Activated T-cell treated with anti-CD3 and anti-CD28 coated beads, Interleukin-2, amount 50 U/mL, for 4 hours (primary cell): ENCODE results near the gene TSPAN5. TPM values are rescaled to one million over a fixed set of nuclear protein-coding genes. Genes with fewer than 3 reads are reported as not detected.
"Not testable (repeated sequence)": the region's sequence is repeated elsewhere in the genome, so short reads cannot be mapped to it uniquely, and the experiment has no call there.

ENCODE experiments used
- ATAC-seq, 2 donors: fragments of 200-7000 bp; cut with Tn5 transposase; one replicate each; pipeline ENCODE4 v1.10.0; 2021
- DNase-seq: peaks from one replicate; pipeline ENCODE4 v3.0.0-alpha.2; 2020
- H3K27me3 Mint-ChIP-seq: one replicate; pipeline ENCODE4 v1.8.0; 2021; ENCODE audit warnings: low read depth, mixed read lengths
- H3K36me3 Mint-ChIP-seq: one replicate; pipeline ENCODE4 v1.8.0; 2022; ENCODE audit warnings: mixed read lengths; ENCODE audit not compliant: insufficient read depth
- H3K4me1 Mint-ChIP-seq: one replicate; pipeline ENCODE4 v1.8.0; 2021; ENCODE audit warnings: low read depth, mixed read lengths
- H3K4me3 Mint-ChIP-seq: one replicate; pipeline ENCODE4 v1.8.0; 2021; ENCODE audit warnings: mild to moderate bottlenecking, moderate library complexity, mixed read lengths
- H3K9me3 Mint-ChIP-seq: one replicate; pipeline ENCODE4 v1.8.0; 2021; ENCODE audit warnings: mixed read lengths
- total RNA-seq, 3 donors: library from RNA; stranded (reverse); gene quantifications; one replicate each; pipeline ENCODE4 v1.2.1, GENCODE V29; 2021

TSPAN5 gene
- total RNA-seq, 3 donors from 2014 or later: 22.8 to 26.8 (median 23.8) TPM

DNA sequence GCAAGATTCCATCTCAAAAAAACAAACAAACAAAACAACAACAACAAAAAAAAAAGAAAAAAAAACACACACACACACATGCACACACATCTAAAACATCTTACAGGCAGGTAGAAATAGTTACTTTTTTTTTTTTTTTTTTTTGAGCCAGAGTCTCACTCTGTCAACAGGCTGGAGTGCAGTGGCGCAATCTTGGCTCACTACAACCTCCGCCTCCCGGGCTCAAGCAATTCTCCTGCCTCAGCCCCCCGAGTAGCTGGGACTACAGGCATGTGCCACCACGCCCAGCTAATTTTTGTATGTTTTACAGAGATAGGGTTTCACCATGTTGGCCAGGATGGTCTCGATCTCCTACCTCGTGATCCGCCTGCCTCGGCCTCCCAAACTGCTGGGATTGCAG lies 201.0 kb downstream of the TSPAN5 start:
- Mint-ChIP-seq H3K9me3 (peaks cover 11% of the 10 kb centered on the region), H3K4me1 (peaks cover 11% of the 10 kb centered on the region)
- not testable (repeated sequence) for H3K36me3 Mint-ChIP-seq, H3K27me3 Mint-ChIP-seq, ATAC-seq, H3K4me3 Mint-ChIP-seq, DNase-seq

DNA sequence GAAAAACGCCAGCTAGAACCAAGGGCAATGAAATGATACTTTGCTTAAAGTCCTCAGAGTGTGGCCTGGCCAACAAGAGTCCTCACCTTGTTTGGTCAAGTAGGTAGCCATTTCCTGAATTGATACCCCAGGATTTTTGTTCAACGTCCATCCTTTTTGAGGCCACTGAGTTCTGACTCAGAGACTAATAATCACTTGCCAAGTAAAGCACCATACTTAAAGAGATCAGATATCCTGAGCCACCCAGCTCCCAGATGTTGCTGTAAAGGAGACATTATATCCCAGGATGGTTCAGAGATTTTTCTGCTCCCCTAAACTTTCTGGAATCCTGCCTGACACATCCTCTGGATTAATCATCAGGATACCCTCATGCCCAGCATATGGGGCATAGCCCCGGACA lies 206.3 kb downstream of the TSPAN5 start:
- no peak for ATAC-seq
- no peaks in the 10 kb centered on the region for H3K27me3 Mint-ChIP-seq
- H3K36me3 Mint-ChIP-seq: peaks cover 3% of the 10 kb centered on the region
- H3K4me3 Mint-ChIP-seq: no peak overlapping the region
- no peak for DNase-seq
- H3K9me3 Mint-ChIP-seq: peaks cover 9% of the 10 kb centered on the region
- peaks cover 33% of the 10 kb centered on the region for H3K4me1 Mint-ChIP-seq

DNA sequence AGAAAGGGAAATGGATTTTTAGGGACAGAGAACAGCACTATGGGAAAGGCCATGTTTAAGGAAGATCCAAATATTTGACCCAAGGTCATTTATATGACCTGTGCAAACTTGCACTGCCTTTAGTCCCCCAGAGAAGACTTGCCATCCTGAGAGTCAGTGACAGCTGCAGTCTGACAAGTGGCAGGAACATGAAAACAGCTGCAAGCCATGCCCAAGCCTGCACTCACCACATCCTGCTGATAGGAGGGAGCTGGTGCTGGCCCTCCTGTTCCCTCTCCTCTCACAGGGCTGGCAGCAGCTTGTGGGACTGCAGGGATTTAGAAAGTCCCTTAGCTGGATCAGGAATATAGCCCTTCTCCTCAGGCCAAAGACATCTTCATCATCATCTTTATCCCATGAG lies 209.5 kb downstream of the TSPAN5 start:
- ATAC-seq (no peak), DNase-seq (no peak)
- peaks cover 48% of the 10 kb centered on the region for H3K4me1 Mint-ChIP-seq
- H3K4me3 Mint-ChIP-seq: no peak overlapping the region
- H3K9me3 Mint-ChIP-seq: peaks cover 9% of the 10 kb centered on the region
- H3K27me3 Mint-ChIP-seq: no peaks in the 10 kb centered on the region
- H3K36me3 Mint-ChIP-seq: peaks cover 7% of the 10 kb centered on the region

DNA sequence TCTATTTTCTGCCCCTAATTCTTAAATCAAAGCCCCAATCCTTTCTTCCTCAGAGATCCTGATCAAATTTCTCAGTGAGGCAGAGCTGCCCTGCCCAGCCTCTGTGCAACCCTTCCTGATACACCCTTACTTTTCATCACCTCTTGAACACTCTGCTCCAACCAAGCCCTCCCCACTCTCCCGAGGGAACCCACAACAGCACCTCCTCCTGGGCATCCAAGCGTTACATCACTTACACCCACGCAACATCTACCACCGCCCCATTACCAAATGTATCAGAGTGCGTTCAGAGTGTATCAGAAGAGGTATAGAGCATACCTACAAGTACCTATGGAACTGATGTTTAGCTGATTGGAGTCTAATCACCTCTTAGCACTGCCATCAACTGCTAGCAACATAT lies 210.8 kb downstream of the TSPAN5 start:
- H3K4me1 Mint-ChIP-seq: peaks cover 42% of the 10 kb centered on the region
- H3K4me3 Mint-ChIP-seq: peak overlapping the region; percentile 68
- H3K27me3 Mint-ChIP-seq: no peaks in the 10 kb centered on the region
- no peak for ATAC-seq
- H3K9me3 Mint-ChIP-seq: peaks cover 3% of the 10 kb centered on the region
- no peak for DNase-seq
- H3K36me3 Mint-ChIP-seq: peaks cover 13% of the 10 kb centered on the region

DNA sequence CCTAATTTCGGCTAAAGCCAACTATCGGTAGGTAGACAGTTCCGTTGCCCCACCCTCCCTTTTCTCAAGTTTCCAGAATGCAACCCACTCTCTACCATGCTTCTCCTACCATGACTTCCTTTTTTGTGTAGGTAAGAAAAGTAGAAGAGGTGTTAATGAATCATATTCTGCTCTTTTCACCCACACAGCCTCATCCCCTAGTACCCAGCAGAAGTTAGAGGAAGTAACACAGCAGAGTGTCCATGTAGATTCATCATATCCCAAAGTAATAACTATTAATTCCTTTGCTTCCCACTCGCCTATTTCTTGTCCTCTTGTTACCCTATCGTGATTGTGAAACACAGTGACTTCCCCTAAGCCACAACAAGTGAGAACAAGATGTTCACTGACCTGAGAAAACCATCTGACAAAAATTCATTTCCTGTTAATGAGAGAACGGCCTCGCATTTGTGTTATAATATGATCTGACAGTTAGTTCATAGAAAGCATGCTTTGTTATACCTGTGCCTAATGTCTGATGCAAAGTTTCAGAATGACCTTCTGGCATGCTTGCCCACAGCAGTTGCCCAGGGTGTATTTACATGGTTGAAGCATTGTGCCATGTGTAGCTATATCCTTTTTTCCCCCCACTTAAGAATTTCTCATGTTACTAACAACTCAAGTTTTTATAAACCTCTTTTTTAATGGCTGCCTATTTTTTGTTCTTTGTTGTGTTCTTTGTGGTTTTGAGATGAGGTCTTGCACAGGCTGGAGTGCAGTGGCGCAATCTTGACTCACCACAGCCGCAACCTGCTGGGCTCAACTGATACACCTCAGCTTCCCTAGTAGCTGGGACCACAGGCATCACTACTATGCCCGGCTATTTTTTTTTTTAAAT lies 211.7 kb downstream of the TSPAN5 start:
- DNase-seq (peak; percentile 51), ATAC-seq (peak; percentile 93 to 94)
- Mint-ChIP-seq H3K9me3 (no peaks in the 10 kb centered on the region), H3K4me3 (peak overlapping the region; percentile 68), H3K4me1 (peaks cover 42% of the 10 kb centered on the region), H3K27me3 (no peaks in the 10 kb centered on the region), H3K36me3 (peaks cover 21% of the 10 kb centered on the region)

DNA sequence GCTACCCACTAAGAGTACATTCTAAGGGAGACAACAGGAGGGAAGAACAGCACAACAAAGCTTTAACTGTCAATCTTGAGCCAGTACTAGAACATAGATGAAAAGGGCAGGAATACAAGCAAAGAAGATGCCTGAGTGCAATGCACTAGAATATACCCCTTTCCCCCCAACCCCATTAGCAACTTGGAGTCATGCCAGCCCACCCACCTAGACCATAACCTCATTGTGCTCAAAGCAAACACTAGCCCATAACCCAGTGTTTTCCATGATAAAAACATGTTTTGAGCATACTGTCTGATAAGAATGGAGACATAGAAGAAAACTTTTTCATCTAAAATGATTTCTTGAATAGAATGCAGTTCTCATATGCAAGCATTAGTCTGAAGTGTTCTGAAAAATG lies 214.0 kb downstream of the TSPAN5 start:
- peaks cover 27% of the 10 kb centered on the region for H3K36me3 Mint-ChIP-seq

DNA sequence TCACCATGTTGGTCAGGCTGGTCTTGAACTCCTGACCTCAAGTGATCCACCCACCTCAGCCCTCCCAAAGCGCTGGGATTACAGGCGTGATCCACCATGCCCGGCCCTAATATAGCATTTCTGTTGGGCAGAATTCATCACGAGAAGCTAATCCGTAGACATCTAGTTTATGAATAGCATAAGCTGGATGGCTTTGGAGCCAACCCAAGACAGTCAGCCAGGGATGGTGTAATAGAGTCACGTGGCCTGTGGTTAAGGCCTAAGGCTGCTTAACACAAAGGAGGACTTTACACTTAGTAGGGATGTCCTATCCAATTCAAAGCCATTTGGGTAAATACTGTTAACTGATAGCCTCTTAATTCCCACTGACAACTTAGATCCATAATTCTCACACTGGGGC lies 223.6 kb downstream of the TSPAN5 start:
- Mint-ChIP-seq H3K4me3 (no peak overlapping the region), H3K36me3 (peaks cover 29% of the 10 kb centered on the region), H3K4me1 (peaks cover 2% of the 10 kb centered on the region), H3K9me3 (no peaks in the 10 kb centered on the region), H3K27me3 (no peaks in the 10 kb centered on the region)
- DNase-seq (no peak), ATAC-seq (no peak)

More for the DNA sequence above, 214.0 kb downstream of the TSPAN5 start:
- no peak for DNase-seq
- peaks cover 40% of the 10 kb centered on the region for H3K4me1 Mint-ChIP-seq
- no peaks in the 10 kb centered on the region for H3K9me3 Mint-ChIP-seq
- H3K4me3 Mint-ChIP-seq: no peak overlapping the region
- ATAC-seq: no peak
- no peaks in the 10 kb centered on the region for H3K27me3 Mint-ChIP-seq

DNA sequence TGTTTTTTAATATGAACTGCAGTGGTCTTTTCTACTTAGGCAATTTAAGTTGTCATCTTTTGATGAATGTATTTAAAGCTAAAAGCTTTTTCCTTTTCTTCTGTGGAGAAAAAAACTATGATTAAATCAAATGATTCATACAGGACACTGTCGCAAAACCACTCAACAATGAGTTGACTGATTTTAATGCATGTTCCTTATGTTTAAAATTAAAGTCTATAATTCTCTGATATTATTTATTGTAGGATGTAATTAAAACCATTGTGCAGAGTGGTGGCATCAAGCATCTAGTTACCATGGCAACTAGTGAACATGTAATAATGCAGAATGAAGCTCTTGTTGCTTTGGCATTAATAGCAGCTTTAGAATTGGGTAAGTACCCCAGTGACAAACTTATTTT lies 224.7 kb downstream of the TSPAN5 start:
- DNase-seq (no peak), ATAC-seq (no peak)
- H3K36me3 Mint-ChIP-seq: peaks cover 26% of the 10 kb centered on the region
- H3K4me3 Mint-ChIP-seq: no peak overlapping the region
- no peaks in the 10 kb centered on the region for H3K4me1 Mint-ChIP-seq
- H3K27me3 Mint-ChIP-seq: no peaks in the 10 kb centered on the region
- H3K9me3 Mint-ChIP-seq: no peaks in the 10 kb centered on the region

DNA sequence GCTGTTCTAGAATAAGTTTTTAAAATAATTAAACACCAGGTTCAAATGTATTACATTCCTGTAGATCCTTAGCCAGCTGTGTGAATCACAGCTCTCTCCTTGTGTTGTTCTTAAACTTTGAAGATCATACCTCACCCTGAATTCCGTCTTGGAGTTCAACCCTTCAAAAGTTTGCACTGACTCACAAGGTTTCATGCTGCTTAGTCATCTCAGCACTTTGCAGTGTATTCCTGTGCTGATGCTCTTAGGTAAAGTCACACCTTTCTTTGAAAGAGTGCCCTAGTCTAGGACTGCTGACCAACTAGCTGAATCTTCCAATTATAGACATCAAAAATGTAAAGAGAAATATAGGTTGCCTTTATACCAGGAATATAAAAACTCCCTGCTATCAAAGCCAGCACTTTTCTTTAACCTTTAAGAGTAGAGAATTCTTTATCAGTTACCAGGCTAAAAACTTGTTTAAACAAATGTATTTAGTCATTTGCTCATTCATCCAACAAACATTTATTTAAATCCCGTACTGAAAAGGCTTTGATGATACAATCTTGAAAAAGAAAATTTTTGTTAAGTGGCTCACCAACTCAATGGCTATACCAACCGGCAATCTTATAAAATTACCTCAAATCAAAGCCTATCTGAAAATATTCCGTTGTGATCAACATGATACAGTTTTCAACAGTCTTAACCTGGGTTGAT lies 227.6 kb downstream of the TSPAN5 start:
- DNase-seq (no peak), ATAC-seq (no peak)
- H3K27me3 Mint-ChIP-seq: no peaks in the 10 kb centered on the region
- H3K36me3 Mint-ChIP-seq: peaks cover 17% of the 10 kb centered on the region
- peaks cover 8% of the 10 kb centered on the region for H3K4me1 Mint-ChIP-seq
- H3K9me3 Mint-ChIP-seq: no peaks in the 10 kb centered on the region
- H3K4me3 Mint-ChIP-seq: no peak overlapping the region

DNA sequence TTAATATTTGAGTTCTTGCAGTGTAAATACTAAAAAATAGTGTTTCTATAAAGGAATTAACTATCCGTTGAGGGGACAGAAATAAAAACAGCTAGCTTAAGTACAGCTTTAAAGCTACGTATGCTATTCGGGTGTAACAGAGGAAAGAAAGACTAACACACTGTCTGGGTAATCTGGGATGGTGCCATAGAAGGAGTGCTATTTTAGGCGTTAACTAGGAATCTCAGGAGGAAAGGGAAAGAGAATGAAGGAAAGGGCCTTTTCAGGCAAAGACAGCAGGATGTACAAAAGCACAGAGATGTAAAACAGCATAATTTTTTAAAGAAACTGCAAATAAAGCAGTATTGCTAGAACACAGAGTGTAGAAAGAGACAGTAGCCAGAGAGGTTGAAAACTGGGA lies 235.4 kb downstream of the TSPAN5 start:
- DNase-seq (no peak), ATAC-seq (no peak)
- H3K4me3 Mint-ChIP-seq: no peak overlapping the region
- no peaks in the 10 kb centered on the region for H3K27me3 Mint-ChIP-seq
- H3K36me3 Mint-ChIP-seq: peaks cover 47% of the 10 kb centered on the region
- H3K9me3 Mint-ChIP-seq: no peaks in the 10 kb centered on the region
- H3K4me1 Mint-ChIP-seq: peaks cover 14% of the 10 kb centered on the region

DNA sequence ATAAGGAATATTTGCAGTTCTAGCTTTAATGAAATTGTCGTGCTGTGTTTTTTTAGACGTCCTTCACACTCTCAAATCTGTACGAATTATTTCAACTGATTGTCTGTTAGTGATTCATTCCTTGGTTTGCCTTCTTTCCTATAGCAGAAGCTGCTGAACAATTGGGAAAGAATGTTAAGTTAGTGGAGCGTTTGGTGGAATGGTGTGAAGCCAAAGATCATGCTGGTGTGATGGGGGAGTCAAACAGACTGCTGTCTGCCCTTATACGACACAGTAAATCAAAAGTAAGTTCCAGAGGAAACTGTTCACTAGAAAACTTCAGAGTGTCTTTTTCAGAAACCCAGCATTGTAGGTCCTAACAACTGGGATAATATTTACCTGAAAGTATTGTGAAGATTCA lies 237.3 kb downstream of the TSPAN5 start:
- Mint-ChIP-seq H3K4me1 (peaks cover 8% of the 10 kb centered on the region), H3K36me3 (peaks cover 51% of the 10 kb centered on the region), H3K9me3 (no peaks in the 10 kb centered on the region), H3K27me3 (no peaks in the 10 kb centered on the region), H3K4me3 (no peak overlapping the region)
- ATAC-seq (no peak), DNase-seq (no peak)
